GM19043 (cell line): ENCODE results near the gene STXBP3.
A peak's percentile ranks its signal among the peaks of the same experiment; 100 is the strongest.

Experiments
- ATAC-seq: cut with Tn5 transposase; IDR thresholded peaks from one replicate; pipeline ENCODE4 v1.9.1; 2021; ENCODE audit warnings: low read depth; ENCODE audit not compliant: unreplicated experiment

Gene STXBP3

DNA sequence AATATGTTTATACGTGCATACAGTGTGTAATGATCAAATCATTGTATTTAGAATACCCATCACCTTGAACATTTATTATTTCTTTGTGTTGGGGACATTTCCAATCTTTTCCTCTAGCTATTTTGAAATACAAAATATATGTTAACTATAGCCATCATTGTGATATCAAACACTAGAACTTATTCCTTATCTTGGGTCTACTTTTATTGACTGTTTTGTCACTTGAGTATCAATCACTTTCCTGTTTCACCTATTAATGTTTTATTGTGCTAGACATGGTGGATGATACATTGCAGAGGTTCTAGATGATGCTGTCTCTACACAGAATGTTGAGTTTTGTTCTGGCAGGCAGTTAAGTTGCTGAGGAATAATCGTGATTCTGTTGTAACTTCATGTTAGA lies 45.9 kb downstream of the STXBP3 start:
- no peak for ATAC-seq

- no peak for ATAC-seq
These were observed 52.5 kb downstream of the STXBP3 start for GRCh38 chr1:108799001-108799400.

DNA sequence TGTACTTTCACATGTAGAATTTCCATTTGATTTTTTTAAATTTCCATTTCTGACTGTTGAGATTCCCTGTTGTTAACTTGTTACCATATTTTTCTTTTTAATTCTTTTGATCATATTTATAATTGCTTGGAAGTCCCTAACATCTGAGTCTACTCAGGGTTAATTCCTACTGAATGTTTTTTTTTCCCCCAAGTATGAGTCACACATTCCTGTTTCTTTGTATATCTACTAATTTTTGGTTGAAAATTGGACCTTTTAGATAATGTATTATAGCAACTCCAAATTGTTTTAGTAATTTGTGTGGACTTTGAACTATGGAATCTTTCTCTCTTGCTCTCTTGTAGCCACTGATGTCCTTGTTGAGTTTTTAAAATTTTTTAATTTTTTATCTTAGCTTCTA lies 54.6 kb downstream of the STXBP3 start:
- no peak for ATAC-seq

DNA sequence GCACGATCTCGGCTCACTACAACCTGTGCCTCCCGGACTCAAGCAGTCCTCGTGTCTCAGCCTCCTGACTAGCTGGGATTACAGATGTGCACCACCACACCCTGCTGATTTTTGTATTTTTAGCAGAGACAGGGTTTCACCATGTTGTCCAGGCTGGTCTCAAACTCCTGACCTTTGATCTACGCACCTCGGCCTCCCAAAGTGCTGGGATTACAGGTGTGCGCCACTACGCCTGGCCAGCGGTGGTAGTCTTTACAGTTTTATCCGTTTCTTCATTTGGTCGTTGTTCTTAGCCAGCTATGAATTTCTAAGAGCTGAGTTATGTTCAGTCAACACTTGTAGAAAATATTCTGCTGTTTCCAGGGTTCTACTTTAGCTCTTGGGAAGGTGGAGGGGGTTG lies 57.1 kb downstream of the STXBP3 start:
- ATAC-seq = no peak

GRCh38 chr1:108808438-108808837 lies 62.0 kb downstream of the STXBP3 start:
- ATAC-seq = no peak

- ATAC-seq = no peak
These were observed 65.1 kb downstream of the STXBP3 start for GRCh38 chr1:108811611-108812010.

DNA sequence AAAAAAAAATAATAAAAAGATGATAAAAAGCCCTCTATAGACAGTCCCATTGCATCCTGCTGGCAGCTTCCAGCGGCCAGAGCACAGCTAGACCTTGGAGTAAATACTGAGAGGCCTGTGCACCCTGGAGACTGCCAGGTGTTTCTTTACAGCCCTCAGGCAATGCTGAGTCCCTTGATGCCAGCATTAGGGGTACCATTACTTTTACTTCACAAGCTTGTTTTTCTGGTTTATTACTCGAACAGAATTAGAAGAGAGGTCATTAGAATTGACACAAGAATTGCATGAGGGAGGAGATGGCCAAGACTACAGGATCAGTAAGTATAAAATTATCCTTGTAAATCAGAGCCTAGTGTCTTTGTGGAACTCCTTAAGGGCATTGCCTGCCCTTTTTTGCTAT lies 66.9 kb downstream of the STXBP3 start:
- ATAC-seq = no peak

- ATAC-seq = no peak
These were observed 68.1 kb downstream of the STXBP3 start for GRCh38 chr1:108814343-108815125.

- no peak for ATAC-seq
These were observed 69.1 kb downstream of the STXBP3 start for GRCh38 chr1:108815566-108815965.

GRCh38 chr1:108816049-108816893 lies 69.8 kb downstream of the STXBP3 start:
- no peak for ATAC-seq

DNA sequence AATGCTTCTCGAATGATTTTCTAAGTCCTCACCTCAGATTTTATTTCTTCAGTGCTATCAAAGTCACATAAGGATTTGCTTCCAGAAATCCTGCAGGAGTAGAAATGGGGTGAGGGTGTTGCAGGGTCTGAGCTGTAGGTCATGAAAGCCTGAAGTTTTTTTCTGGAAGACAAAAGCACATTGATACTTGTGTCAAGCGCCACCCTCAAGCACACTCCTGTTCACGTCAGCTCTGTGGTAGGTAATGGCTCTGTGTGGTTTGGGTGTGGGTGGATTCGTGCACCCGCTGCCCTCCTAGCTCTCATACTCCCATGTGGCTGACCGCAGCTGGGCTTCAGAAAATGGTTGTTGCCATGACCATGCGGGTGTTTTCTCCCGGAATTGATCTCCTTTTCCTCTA lies 70.5 kb downstream of the STXBP3 start:
- no peak for ATAC-seq

DNA sequence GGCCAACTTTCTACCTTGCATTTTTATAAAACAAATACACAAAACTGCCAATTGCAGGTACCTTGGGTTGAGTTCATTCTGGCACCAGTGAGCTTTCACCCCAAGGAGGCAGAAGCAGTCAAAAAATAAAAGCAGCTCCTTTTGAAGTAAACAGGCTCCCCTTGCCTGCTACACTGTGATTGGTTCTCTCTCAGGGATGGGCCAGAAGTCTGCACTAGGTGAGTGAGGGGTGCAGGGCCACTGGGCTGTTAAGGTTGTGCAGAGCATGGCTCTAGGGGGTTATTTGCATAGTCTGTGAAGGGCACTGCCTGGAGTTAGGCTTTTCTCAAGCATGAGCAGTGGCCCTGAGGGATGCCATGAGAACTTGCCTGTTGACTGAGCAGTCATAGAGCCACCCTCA lies 71.3 kb downstream of the STXBP3 start:
- no peak for ATAC-seq

GRCh38 chr1:108819878-108820277 lies 73.4 kb downstream of the STXBP3 start:
- no peak for ATAC-seq

DNA sequence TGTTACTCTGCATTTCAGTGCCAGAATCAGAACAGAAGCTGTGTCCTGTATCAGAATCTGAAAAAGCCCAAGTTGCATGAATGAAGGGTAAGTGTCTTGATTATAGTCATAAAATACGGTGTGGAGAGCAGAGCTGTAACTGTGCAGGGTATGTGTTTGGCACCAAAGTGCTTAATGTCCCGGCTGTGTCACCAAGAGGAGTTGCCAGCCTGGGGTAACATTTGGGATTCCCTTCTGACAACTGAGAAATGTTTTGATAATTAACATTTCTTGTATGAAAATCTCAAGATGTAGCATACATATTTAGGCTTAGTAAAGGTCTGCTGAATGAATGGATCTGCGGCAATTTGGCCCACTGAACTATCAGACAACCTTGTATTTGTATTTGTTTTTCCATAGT lies 77.2 kb downstream of the STXBP3 start:
- ATAC-seq = no peak

DNA sequence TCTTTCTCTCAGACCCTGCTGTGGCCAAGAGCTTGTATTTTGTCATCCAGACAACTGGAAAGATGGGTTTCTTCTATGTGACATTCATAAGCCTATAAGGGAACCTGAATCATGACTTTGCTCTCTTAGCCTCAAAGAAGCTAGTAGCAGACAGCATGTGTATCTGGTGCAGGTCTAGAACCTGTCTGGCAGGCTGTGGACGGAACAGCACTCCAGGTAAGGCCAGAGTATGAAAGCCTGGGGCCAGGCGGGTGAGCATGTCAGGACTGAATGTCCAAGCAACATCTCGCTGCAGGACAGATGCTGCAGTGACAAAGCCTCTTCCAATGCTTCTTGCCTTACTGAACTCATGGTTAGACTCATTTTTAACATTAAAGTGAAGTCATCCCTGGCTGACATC lies 77.6 kb downstream of the STXBP3 start:
- ATAC-seq = no peak

- no peak for ATAC-seq
These were observed 79.7 kb downstream of the STXBP3 start for GRCh38 chr1:108826081-108826635.

GRCh38 chr1:108828074-108828961 lies 81.8 kb downstream of the STXBP3 start:
- peak; percentile 77 for ATAC-seq

GRCh38 chr1:108829498-108829916 lies 83.0 kb downstream of the STXBP3 start:
- no peak for ATAC-seq

GRCh38 chr1:108830119-108831008 lies 83.9 kb downstream of the STXBP3 start:
- no peak for ATAC-seq

- no peak for ATAC-seq
These were observed 84.8 kb downstream of the STXBP3 start for GRCh38 chr1:108831225-108831624.
